ENCODE results near the gene TTBK1. TPM values are rescaled to one million over a fixed set of nuclear protein-coding genes. Genes with fewer than 3 reads are reported as not detected.

The TTBK1 gene
- total RNA-seq, result under 1 TPM; 0.12 to 0.15 TPM

DNA sequence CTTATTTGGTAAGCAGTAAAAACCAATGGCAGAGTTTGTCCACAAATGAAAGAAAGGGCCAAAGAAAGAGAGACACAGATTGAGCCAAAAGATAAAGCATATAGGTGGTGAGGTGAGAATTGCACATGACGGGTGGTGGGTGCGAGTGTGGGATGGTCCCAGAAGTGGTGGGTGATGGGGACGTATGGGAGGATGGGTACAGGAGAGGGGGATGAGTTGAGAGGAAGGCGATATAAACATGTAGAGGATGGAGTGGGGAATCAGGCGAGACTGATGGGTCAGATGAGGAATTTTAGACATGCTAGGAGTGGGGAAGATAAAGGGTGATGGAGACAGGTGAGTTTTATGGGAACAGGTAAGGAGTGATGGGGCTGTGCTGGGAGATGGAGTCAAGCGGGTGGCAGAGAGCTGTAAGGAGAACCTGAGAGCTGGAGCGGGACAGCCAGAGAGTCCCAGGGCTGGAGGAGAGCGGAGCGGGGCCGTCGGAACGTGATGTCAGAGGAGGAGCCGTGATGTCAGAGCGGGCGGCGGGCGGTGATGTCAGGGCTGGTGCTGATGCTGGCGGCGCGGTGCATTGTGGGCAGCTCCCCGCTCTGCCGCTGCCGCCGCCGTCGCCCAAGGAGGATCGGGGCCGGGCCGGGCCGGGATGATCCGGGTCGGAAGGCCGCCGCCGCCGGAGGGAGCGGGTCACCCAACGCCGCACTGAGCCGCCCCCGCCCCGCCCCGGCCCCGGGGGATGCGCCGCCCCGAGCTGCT lies at the start of gene TTBK1:
Gene TTBK1, plus strand, starts transcription at position 574 of the 756 bp plus-strand sequence. CDS start 3,180 bp downstream, outside the sequence.
- no peaks in the 10 kb centered on the region for H3K36me3 ChIP-seq
- no peak within 1 kb of the TSS for H3K27ac ChIP-seq
- no peaks in the 10 kb centered on the region for H3K9me3 ChIP-seq
- H3K27me3 ChIP-seq, result peaks cover 6 to 7% of the 10 kb centered on the region in 2 donors
- no peak for DNase-seq (ENCODE audit: low spot score)
- no peak within 1 kb of the TSS for H3K4me3 ChIP-seq
- TF ChIP-seq, protein P1, sequence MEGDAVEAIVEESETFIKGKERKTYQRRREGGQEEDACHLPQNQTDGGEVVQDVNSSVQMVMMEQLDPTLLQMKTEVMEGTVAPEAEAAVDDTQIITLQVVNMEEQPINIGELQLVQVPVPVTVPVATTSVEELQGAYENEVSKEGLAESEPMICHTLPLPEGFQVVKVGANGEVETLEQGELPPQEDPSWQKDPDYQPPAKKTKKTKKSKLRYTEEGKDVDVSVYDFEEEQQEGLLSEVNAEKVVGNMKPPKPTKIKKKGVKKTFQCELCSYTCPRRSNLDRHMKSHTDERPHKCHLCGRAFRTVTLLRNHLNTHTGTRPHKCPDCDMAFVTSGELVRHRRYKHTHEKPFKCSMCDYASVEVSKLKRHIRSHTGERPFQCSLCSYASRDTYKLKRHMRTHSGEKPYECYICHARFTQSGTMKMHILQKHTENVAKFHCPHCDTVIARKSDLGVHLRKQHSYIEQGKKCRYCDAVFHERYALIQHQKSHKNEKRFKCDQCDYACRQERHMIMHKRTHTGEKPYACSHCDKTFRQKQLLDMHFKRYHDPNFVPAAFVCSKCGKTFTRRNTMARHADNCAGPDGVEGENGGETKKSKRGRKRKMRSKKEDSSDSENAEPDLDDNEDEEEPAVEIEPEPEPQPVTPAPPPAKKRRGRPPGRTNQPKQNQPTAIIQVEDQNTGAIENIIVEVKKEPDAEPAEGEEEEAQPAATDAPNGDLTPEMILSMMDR (IDR thresholded peaks at IDR 0.05), result no peak
- H3K4me1 ChIP-seq, result peaks cover 0 to 14% of the 10 kb centered on the region in 2 donors

DNA sequence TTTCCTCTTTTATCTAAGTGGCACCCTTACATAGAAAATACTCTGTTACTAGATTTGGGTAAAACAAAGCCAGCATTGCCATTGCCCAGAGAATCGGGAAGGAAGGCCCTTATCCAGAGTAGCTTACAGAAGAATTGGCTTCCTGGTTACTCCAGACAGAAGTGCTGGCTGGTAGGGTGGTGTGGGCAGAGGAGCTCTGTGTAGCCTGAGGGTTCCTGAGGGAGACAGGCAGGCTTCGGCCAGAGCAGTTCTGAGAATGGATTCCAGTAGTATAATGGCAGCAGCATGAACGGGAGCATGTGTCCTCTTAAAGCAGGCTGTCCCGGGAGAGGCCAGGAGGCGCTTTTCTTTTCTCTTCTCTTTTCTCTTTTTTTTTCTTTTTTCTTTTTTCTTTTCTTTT lies 49.4 kb upstream of the TTBK1 start:
- Histone ChIP-seq H3K4me1 (peaks cover 0 to 7% of the 10 kb centered on the region in 2 donors), H3K36me3 (peaks cover 64% of the 10 kb centered on the region), H3K4me3 (no peak overlapping the region), H3K27ac (no peak overlapping the region), H3K9me3 (no peaks in the 10 kb centered on the region), H3K27me3 (no peaks in the 10 kb centered on the region)
- TF ChIP-seq, protein P1 (IDR thresholded peaks at IDR 0.05), result no peak
- DNase-seq (ENCODE audit: low spot score), result no peak

DNA sequence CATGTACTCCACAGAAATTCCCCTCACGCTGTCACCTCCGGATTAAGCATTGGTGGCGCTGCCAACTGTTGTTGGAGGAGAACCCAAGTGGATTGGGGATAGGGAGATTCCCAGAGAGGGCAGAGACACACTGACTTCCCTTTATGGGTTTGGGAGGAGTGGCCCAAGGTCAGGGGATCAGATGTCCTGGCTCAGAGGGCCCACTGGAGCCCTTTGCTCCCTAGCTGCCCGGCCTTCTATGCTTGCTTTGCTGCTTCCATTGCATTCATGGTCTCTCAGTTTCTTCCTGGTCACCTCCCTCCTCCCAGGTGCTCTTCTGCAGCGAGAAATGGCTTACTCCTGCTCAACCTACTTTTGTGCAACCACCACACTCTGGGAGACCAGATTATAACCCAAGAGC lies 46.9 kb upstream of the TTBK1 start:
- no peak for DNase-seq (ENCODE audit: low spot score)
- Histone ChIP-seq H3K27me3 (no peaks in the 10 kb centered on the region), H3K36me3 (peaks cover 63% of the 10 kb centered on the region)

DNA sequence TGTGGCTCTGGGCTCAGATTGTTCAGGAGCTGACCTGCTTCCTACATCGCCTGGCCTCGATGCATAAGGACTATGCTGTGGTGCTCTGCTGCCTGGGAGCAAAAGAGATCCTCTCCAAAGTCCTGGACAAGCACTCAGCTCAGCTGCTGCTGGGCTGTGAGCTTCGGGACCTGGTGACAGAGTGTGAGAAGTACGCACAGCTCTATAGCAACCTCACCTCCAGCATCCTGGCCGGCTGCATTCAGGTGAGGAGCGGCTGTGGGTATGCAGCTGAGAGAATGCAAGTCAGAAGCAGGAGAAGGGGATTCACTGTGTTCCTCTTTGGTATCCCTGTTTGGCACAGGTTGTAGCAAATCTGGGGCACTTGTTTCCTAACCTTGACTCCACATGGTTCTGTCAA lies 43.4 kb upstream of the TTBK1 start:
- H3K4me3 ChIP-seq, result no peak overlapping the region
- H3K27ac ChIP-seq, result no peak overlapping the region
- DNase-seq (ENCODE audit: low spot score), result no peak
- no peaks in the 10 kb centered on the region for H3K4me1 ChIP-seq
- H3K27me3 ChIP-seq, result no peaks in the 10 kb centered on the region
- peaks cover 49% of the 10 kb centered on the region for H3K36me3 ChIP-seq
- no peaks in the 10 kb centered on the region for H3K9me3 ChIP-seq
- TF ChIP-seq, protein P1 (IDR thresholded peaks at IDR 0.05), result no peak

More for the DNA sequence above, 46.9 kb upstream of the TTBK1 start:
- Histone ChIP-seq H3K4me3 (no peak overlapping the region), H3K27ac (no peak overlapping the region), H3K4me1 (no peaks in the 10 kb centered on the region), H3K9me3 (no peaks in the 10 kb centered on the region)
- TF ChIP-seq, protein P1 (IDR thresholded peaks at IDR 0.05), result no peak

DNA sequence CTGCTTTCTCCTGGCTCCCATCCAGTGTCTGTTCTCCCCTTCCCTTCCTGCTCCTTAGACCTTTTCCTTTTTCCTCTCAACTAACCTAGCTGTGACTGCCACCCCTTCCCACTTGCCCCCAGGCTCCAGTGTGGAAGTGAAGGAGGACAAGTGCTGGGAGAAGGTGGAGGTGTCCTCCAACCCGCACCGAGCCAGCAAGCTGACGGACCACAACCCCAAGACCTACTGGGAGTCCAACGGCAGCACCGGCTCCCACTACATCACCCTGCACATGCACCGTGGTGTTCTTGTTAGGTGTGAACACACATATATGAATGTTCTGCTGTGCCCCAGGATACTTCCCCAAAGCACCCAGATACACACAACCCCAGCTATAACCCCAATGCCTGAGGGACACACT lies 42.7 kb upstream of the TTBK1 start:
- no peak for DNase-seq (ENCODE audit: low spot score)
- no peaks in the 10 kb centered on the region for H3K9me3 ChIP-seq
- H3K27ac ChIP-seq, result no peak overlapping the region
- TF ChIP-seq, protein P1 (IDR thresholded peaks at IDR 0.05), result no peak
- H3K4me3 ChIP-seq, result no peak overlapping the region
- H3K36me3 ChIP-seq, result peaks cover 47% of the 10 kb centered on the region
- no peaks in the 10 kb centered on the region for H3K27me3 ChIP-seq
- no peaks in the 10 kb centered on the region for H3K4me1 ChIP-seq

DNA sequence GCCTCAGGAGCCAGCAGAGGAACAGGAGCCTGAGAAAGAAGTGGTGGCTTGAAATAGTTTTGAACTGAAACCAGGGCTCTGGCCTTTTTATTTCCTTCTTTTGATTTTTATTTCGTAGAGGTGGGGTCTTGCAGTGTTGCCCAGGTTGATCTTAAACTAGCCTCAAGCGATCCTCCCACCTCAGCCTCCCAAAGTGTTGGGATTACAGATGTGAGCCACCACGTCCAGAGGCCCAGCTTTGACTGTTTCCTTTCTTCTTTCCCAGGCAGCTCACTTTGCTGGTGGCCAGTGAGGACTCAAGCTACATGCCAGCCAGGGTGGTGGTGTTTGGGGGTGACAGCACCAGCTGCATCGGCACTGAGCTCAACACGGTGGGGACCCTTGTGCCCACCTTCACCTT lies 40.8 kb upstream of the TTBK1 start:
- Histone ChIP-seq H3K27ac (no peak overlapping the region), H3K4me3 (no peak overlapping the region), H3K9me3 (no peaks in the 10 kb centered on the region), H3K27me3 (no peaks in the 10 kb centered on the region), H3K4me1 (no peaks in the 10 kb centered on the region), H3K36me3 (peaks cover 28% of the 10 kb centered on the region)
- TF ChIP-seq, protein P1 (IDR thresholded peaks at IDR 0.05), result no peak
- DNase-seq (ENCODE audit: low spot score), result no peak

Measured in right atrium auricular region (tissue), 2 donors.